GM12891 (cell line): Measurements from ENCODE around the gene RET.

ENCODE experiments used
- DNase-seq: peaks from one replicate; pipeline ENCODE4 v3.0.0; 2011; ENCODE audit warnings: low spot score; ENCODE audit not compliant: insufficient read length
- FAIRE-seq: peaks from 2 replicates; lab custom pipeline; 2011; peaks lifted over from hg19 to GRCh38; lab: Jason Lieb, UNC
- PAX5 ChIP-seq: IDR thresholded peaks from 2 replicates; pipeline ENCODE4 v1.6.1; 2011; ENCODE audit warnings: low read length, moderate library complexity, mild to moderate bottlenecking; ENCODE audit not compliant: insufficient read depth, severe bottlenecking
- POLR2A ChIP-seq: IDR thresholded peaks from 2 replicates; pipeline ENCODE4 v1.6.1; 2011; ENCODE audit warnings: low read depth, low read length, control low read depth
- POLR2AphosphoS5 ChIP-seq: IDR thresholded peaks from 2 replicates; pipeline ENCODE4 v1.6.1; 2011; ENCODE audit warnings: low read depth, low read length, control low read depth
- POU2F2 ChIP-seq: IDR thresholded peaks from 2 replicates; pipeline ENCODE4 v1.6.1; 2011; ENCODE audit warnings: low read depth, mild to moderate bottlenecking, control low read depth, low read length, moderate library complexity
- SPI1 ChIP-seq: IDR thresholded peaks from 2 replicates; pipeline ENCODE4 v1.6.1; 2011; ENCODE audit warnings: low read depth, low read length, control low read depth
- TAF1 ChIP-seq: IDR thresholded peaks from 2 replicates; pipeline ENCODE4 v1.6.1; 2011; ENCODE audit warnings: low read depth, low read length, control low read depth

The RET gene

GRCh38 chr10:43132867-43133787 is 56.3 kb downstream of the RET start:
- FAIRE-seq, result no peak
- TF ChIP-seq POLR2A, result no peak

GRCh38 chr10:43134126-43134905 is 57.4 kb downstream of the RET start:
- DNase-seq (no peak), FAIRE-seq (peak; percentile 26)
- TF ChIP-seq POLR2AphosphoS5 (no peak), POLR2A (no peak), TAF1 (no peak), PAX5 (no peak), POU2F2 (no peak), SPI1 (no peak)

More at GRCh38 chr10:43132867-43133787, 56.3 kb downstream of the RET start:
- no peak for DNase-seq

DNA sequence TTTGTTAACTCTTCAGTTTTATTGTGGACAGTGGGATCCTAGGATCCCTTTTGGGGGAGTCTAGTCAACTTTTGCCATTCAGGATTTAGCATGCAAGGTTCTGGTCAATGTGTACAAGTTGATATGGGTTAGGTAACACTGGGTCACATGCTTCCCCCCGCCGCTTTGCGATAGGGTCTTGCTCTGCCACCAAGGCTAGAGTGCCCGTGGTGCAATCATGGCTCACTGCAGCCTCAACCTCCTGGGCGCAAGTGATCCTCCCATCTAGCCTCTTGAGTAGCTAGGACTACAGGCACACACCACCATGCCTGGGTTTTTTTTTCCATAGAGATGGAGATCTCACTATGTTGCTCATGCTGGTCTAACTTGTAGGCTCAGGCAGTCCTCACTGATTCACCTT is 58.2 kb downstream of the RET start:
- DNase-seq, result no peak
- TF ChIP-seq TAF1, result no peak
- FAIRE-seq, result no peak

DNA sequence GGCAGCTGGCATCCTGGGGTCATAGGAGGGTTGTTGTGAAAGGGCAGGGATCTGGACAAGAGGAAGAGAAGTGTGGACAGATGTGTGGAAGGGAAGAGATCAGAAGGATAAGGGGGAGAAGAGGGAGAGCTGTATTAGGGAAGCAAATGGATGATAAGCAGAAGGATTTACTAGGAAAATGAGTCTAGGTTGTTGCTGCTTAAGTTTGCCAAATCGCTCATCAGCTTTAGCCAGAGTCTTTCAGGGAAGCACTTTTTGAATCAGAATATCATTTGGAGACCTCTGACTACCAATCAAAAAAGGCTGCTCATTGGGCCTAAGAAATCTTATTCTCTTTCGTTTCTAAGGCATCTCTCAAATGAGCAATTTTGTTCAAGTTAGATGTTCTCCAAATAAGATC is 58.8 kb downstream of the RET start:
- no peak for FAIRE-seq
- DNase-seq, result no peak
- TF ChIP-seq POLR2A (no peak), PAX5 (no peak), SPI1 (no peak), POU2F2 (no peak), POLR2AphosphoS5 (no peak), TAF1 (no peak)

DNA sequence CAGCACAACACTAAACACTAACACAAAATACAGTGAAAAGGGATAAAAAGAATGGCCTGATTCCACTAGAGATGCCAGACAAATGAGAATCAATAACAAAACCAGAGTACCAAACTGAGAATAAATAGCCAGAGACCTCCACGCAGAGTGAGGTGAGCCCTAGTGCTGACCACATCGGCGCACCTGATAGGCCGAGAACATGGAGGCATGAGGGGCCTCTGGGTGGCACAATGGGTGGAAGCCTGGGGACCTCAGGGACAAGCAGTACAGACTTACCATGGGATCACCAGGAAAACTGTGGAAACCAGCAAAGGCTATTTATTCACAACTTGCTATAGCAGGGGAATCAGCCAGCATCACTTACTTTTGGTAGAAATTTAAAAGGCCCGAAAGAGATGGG is 59.6 kb downstream of the RET start:
- FAIRE-seq (no peak), DNase-seq (no peak)
- TF ChIP-seq POLR2A, result no peak
- no peak for TF ChIP-seq TAF1
- TF ChIP-seq PAX5, result no peak
- no peak for TF ChIP-seq SPI1
- no peak for TF ChIP-seq POU2F2
- TF ChIP-seq POLR2AphosphoS5, result no peak

DNA sequence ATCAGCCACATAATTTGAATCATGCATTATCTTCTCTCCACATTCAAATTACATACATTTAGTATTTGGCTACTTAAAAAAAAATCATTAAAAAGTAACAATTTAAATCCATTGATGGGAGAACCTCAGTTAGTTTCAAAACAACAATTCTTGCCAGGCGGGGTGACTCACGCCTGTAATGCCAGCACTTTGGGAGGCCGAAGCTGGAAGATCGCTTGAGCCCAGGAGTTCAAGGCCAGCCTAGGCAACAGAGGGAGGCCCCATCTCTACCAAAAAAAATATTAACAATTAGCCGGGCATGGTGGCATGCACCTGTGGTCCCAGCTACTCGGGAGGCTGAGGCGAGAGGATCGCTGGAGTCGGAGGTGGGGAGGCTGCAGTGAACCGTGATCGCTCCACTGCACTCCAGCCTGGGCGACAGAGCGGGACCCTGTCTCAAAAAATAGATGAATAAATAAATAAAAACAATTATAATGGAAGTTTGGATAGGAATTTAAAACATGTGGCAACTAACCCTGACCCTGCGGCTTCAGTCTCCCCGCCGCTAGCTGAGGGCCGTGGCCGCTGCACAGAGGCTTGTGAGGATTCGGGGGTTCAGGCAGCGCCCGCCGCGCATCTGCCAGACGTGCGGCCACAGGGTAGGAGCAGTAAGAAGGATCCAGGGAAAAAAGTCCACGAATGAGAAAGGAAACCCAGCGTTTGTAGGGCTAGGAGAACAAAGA is 60.3 kb downstream of the RET start:
- TF ChIP-seq POU2F2, result no peak
- no peak for TF ChIP-seq PAX5
- no peak for TF ChIP-seq TAF1
- no peak for TF ChIP-seq POLR2A
- TF ChIP-seq SPI1, result no peak
- TF ChIP-seq POLR2AphosphoS5, result no peak
- FAIRE-seq (no peak), DNase-seq (no peak)

GRCh38 chr10:43137717-43138020 is 60.8 kb downstream of the RET start:
- DNase-seq (no peak), FAIRE-seq (no peak)
- TF ChIP-seq POU2F2, result no peak
- TF ChIP-seq TAF1, result 0 out of 2 replicates have a peak, but pooled peaks have one; percentile 23
- no peak for TF ChIP-seq POLR2A
- TF ChIP-seq PAX5, result no peak
- TF ChIP-seq SPI1, result no peak
- no peak for TF ChIP-seq POLR2AphosphoS5

GRCh38 chr10:43138021-43138756 is 61.3 kb downstream of the RET start, which contains the start of gene CSGALNACT2:
Gene CSGALNACT2 (plus strand): TSS chr10:43138445. CDS start chr10:43155150, 16,705 bp downstream.
- peak; percentile 94 for FAIRE-seq
- DNase-seq, result peak; percentile 84
- TF ChIP-seq SPI1, result peak; percentile 16; the same call in 1 of the 2 replicates
- peak; percentile 53 for TF ChIP-seq POLR2A
- TF ChIP-seq PAX5, result peak; percentile 21
- no peak for TF ChIP-seq POU2F2
- peak; percentile 56; the same call in 1 of the 2 replicates for TF ChIP-seq TAF1
- no peak for TF ChIP-seq POLR2AphosphoS5

- peak; percentile 83 for FAIRE-seq
These were observed 61.9 kb downstream of the RET start for GRCh38 chr10:43138757-43139241.

More at GRCh38 chr10:43138757-43139241, 61.9 kb downstream of the RET start:
- TF ChIP-seq TAF1 (0 out of 2 replicates have a peak, but pooled peaks have one; percentile 16), SPI1 (no peak)
- DNase-seq, result no peak
